Gastrocnemius medialis (tissue), 4 donors: ENCODE results near the gene UNC5A. TPM values are rescaled to one million over a fixed set of nuclear protein-coding genes. Genes with fewer than 3 reads are reported as not detected.

ENCODE experiments used
- ATAC-seq, 2 donors: fragments of 150-250 bp; one replicate each; pipeline ENCODE4 v1.9.1; 2016
- DNase-seq, 2 donors: peaks; one replicate each; pipeline ENCODE4 v3.0.0-alpha.2; 2019
- H3K27ac ChIP-seq, 4 donors: fragments of 200-600 bp; sonication (generic); 1 replicate in 1 of 4; 2 replicates in 3 of 4; pipeline ENCODE4 v1.5.1; 2016 to 2018; ENCODE audit warnings: mild to moderate bottlenecking in 2 of 4, moderate library complexity in 1 of 4
- H3K27me3 ChIP-seq, 3 donors: fragments of 200-600 bp; sonication (generic) in 2 of 3; 1 replicate in 1 of 3; 2 replicates in 2 of 3; pipeline versions ENCODE4 v1.5.1 to v1.6.0; 2016 to 2019; ENCODE audit warnings: mild to moderate bottlenecking in 1 of 3, moderate library complexity in 1 of 3
- H3K36me3 ChIP-seq, 2 donors: fragments of 200-600 bp; sonication (generic) in 1 of 2; one replicate each; pipeline ENCODE4 v1.5.1; 2017 to 2018
- H3K4me1 ChIP-seq, 2 donors: fragments of 200-600 bp; sonication (generic) in 1 of 2; one replicate each; pipeline ENCODE4 v1.5.1; 2016 to 2017; ENCODE audit warnings: mild to moderate bottlenecking in 2 of 2
- H3K4me3 ChIP-seq, 4 donors: fragments of 200-600 bp; sonication (generic) in 3 of 4; 1 replicate in 1 of 4; 2 replicates in 3 of 4; pipeline ENCODE4 v1.5.1; 2016 to 2019; ENCODE audit warnings: mild to moderate bottlenecking in 2 of 4
- H3K9me3 ChIP-seq, 3 donors: fragments of 200-600 bp; sonication (generic) in 2 of 3; 1 replicate in 1 of 3; 2 replicates in 2 of 3; pipeline ENCODE4 v1.5.1; 2016 to 2019
- CTCF ChIP-seq, 5 experiments: fragments of 450-650 bp in 3 of 5; fragments of 200-600 bp in 2 of 5; sonication (generic) in 2 of 5; IDR thresholded peaks in 4 of 5; conservative IDR thresholded peaks in 1 of 5; 1 replicate in 4 of 5; 2 replicates in 1 of 5; pipeline ENCODE4 v1.5.1; 2016 to 2019; ENCODE audit warnings: antibody characterized with exemption in 5 of 5, mild to moderate bottlenecking in 3 of 5, moderate library complexity in 3 of 5
- POLR2A ChIP-seq, 2 donors: fragments of 450-650 bp; IDR thresholded peaks; one replicate each; pipeline ENCODE4 v1.6.1; 2017; ENCODE audit warnings: antibody characterized with exemption in 2 of 2, mild to moderate bottlenecking in 2 of 2, moderate library complexity in 2 of 2
- in situ Hi-C, 4 donors: fragments of 200-750 bp; cut with MboI; loops; one replicate each; pipeline versions ENCODE4 v1.15.0 to v1.8.0; 2017; ENCODE audit warnings: low sequenced_read_pairs in 4 of 4
- intact Hi-C: fragments of 100-400 bp; cut with DNase I; formaldehyde crosslinking; loops from one replicate; pipeline ENCODE4 v1.15.1; 2023; ENCODE audit warnings: low total_unique reads
- total RNA-seq, 4 donors: library from RNA; depleted of rRNA; stranded (reverse); fragments of >200 nt; gene quantifications; one replicate each; pipeline versions ENCODE4 v1.1.0 to v1.2.3, GENCODE V29; 2016

UNC5A gene
- total RNA-seq, 4 donors from 2014 or later, result 0.10 to 0.55 TPM; not detected in 2

- ATAC-seq (no peak), DNase-seq (no peak)
- in situ Hi-C loops (no loop called here), intact Hi-C loops (no loop called here)
- Histone ChIP-seq H3K4me3 (no peak overlapping the region), H3K4me1 (no peaks in the 10 kb centered on the region), H3K36me3 (no peaks in the 10 kb centered on the region), H3K27ac (no peak overlapping the region), H3K27me3 (peaks cover 20 to 55% (median 44%) of the 10 kb centered on the region in 3 donors), H3K9me3 (no peaks in the 10 kb centered on the region)
- no peak for TF ChIP-seq POLR2A (IDR thresholded peaks at IDR 0.05)
- no peak for TF ChIP-seq CTCF (IDR thresholded peaks at IDR 0.05 in 4 of 5, conservative IDR thresholded peaks at IDR 0.05 in 1 of 5)
These were observed 35.0 kb downstream of the UNC5A start for GRCh38 chr5:176845392-176845713.

- peaks cover 20 to 60% (median 44%) of the 10 kb centered on the region in 3 donors for H3K27me3 ChIP-seq
- in situ Hi-C loops, result no loop called here
These were observed 36.2 kb downstream of the UNC5A start for GRCh38 chr5:176846335-176847140.

GRCh38 chr5:176847148-176847547 lies 36.8 kb downstream of the UNC5A start:
- Histone ChIP-seq H3K4me1 (no peaks in the 10 kb centered on the region), H3K27ac (no peak overlapping the region), H3K9me3 (no peaks in the 10 kb centered on the region), H3K4me3 (no peak overlapping the region), H3K27me3 (peaks cover 20 to 63% (median 44%) of the 10 kb centered on the region in 3 donors), H3K36me3 (no peaks in the 10 kb centered on the region)
- in situ Hi-C loops (no loop called here), intact Hi-C loops (no loop called here)
- TF ChIP-seq CTCF (IDR thresholded peaks at IDR 0.05 in 4 of 5, conservative IDR thresholded peaks at IDR 0.05 in 1 of 5) (no peak), POLR2A (IDR thresholded peaks at IDR 0.05) (no peak)
- no peak for ATAC-seq
- DNase-seq, result no peak

More at GRCh38 chr5:176846335-176847140, 36.2 kb downstream of the UNC5A start:
- no peak for ATAC-seq
- Histone ChIP-seq H3K9me3 (no peaks in the 10 kb centered on the region), H3K36me3 (no peaks in the 10 kb centered on the region), H3K27ac (no peak overlapping the region), H3K4me3 (no peak overlapping the region), H3K4me1 (no peaks in the 10 kb centered on the region)
- TF ChIP-seq POLR2A (IDR thresholded peaks at IDR 0.05), result no peak
- no peak for TF ChIP-seq CTCF (IDR thresholded peaks at IDR 0.05 in 4 of 5, conservative IDR thresholded peaks at IDR 0.05 in 1 of 5)
- intact Hi-C loops, result no loop called here
- DNase-seq, result no peak

- Histone ChIP-seq H3K27me3 (peaks cover 20 to 63% (median 43%) of the 10 kb centered on the region in 3 donors), H3K9me3 (no peaks in the 10 kb centered on the region), H3K27ac (no peak overlapping the region), H3K36me3 (no peaks in the 10 kb centered on the region), H3K4me3 (no peak overlapping the region), H3K4me1 (no peaks in the 10 kb centered on the region)
- ATAC-seq (no peak), DNase-seq (no peak)
- intact Hi-C loops (no loop called here), in situ Hi-C loops (no loop called here)
- TF ChIP-seq POLR2A (IDR thresholded peaks at IDR 0.05) (no peak), CTCF (IDR thresholded peaks at IDR 0.05 in 4 of 5, conservative IDR thresholded peaks at IDR 0.05 in 1 of 5) (no peak)
These were observed 37.4 kb downstream of the UNC5A start for GRCh38 chr5:176847726-176848290.
